SK-N-SH (cell line): ENCODE data around the gene NTNG1. TPM values are rescaled to one million over a fixed set of nuclear protein-coding genes. Genes with fewer than 3 reads are reported as not detected.

Experiments used
- CTCF ChIA-PET: fragments of 300-600, 350-600 bp; formaldehyde crosslinking; extraction: SDS; loops from one replicate; lab custom pipeline; 2021; lab: Yijun Ruan, JAX
- POLR2A ChIA-PET: fragments of 350-600 bp; sonication (Branson Sonifier 250); formaldehyde crosslinking; extraction: SDS; loops from one replicate; lab custom pipeline; 2020; ENCODE audit warnings: antibody characterized with exemption, inconsistent platforms; lab: Yijun Ruan, JAX
- DNase-seq: peaks from one replicate; pipeline ENCODE4 v3.0.0; 2012
- H2AFZ ChIP-seq: fragments of 200-600 bp; sonication (generic); 2 replicates; pipeline ENCODE4 v1.8.1; 2016; ENCODE audit warnings: antibody characterized with exemption, mild to moderate bottlenecking, low read depth
- H3F3A ChIP-seq: fragments of 200-600 bp; sonication (generic); replicated peaks from 2 replicates; pipeline ENCODE3; 2016; ENCODE audit warnings: antibody characterized with exemption, mild to moderate bottlenecking; ENCODE audit not compliant: insufficient read depth
- H3K27ac ChIP-seq, 2 experiments: fragments of 200-500 bp in 1 of 2; fragments of 200-600 bp in 1 of 2; sonication (Bioruptor generic) in 1 of 2; sonication (generic), shearing (Covaris generic) in 1 of 2; 2 replicates each; pipeline versions ENCODE4 v1.5.1 to v1.6.1; 2014 to 2016; ENCODE audit warnings: low read depth in 2 of 2, inconsistent platforms in 1 of 2, low read length in 1 of 2, mild to moderate bottlenecking in 1 of 2, mixed read lengths in 1 of 2
- H3K27me3 ChIP-seq: fragments of 200-600 bp; sonication (generic), shearing (Covaris generic); 2 replicates; pipeline ENCODE4 v1.6.1; 2016; ENCODE audit warnings: mixed run types; ENCODE audit not compliant: insufficient read depth
- H3K36me3 ChIP-seq, 2 experiments: fragments of 200-500 bp in 1 of 2; fragments of 200-600 bp in 1 of 2; sonication (Bioruptor generic) in 1 of 2; sonication (generic) in 1 of 2; replicated peaks in 1 of 2; 2 replicates each; pipeline versions ENCODE3 to v1.5.1; 2014 to 2016; ENCODE audit warnings: low read length in 1 of 2, mild to moderate bottlenecking in 1 of 2; ENCODE audit not compliant: insufficient read depth in 2 of 2, control insufficient read depth in 1 of 2
- H3K4me1 ChIP-seq, 2 experiments: fragments of 200-500 bp in 1 of 2; fragments of 200-600 bp in 1 of 2; sonication (Bioruptor generic) in 1 of 2; sonication (generic), shearing (Covaris generic) in 1 of 2; 2 replicates each; pipeline versions ENCODE4 v1.5.1 to v1.6.1; 2014 to 2016; ENCODE audit warnings: low read depth in 1 of 2, low read length in 1 of 2, mixed run types in 1 of 2; ENCODE audit not compliant: insufficient read depth in 2 of 2, control insufficient read depth in 1 of 2
- H3K4me2 ChIP-seq: fragments of 200-600 bp; sonication (generic), shearing (Covaris generic); 2 replicates; pipeline ENCODE4 v1.6.1; 2017; ENCODE audit warnings: mixed run types
- H3K4me3 ChIP-seq, 2 experiments: fragments of 200-500 bp in 1 of 2; fragments of 200-600 bp in 1 of 2; sonication (Bioruptor generic) in 1 of 2; sonication (generic), shearing (Covaris generic) in 1 of 2; 2 replicates each; pipeline versions ENCODE4 v1.5.1 to v1.8.1; 2014 to 2016; ENCODE audit warnings: low read depth in 2 of 2, inconsistent platforms in 1 of 2, low read length in 1 of 2, mild to moderate bottlenecking in 1 of 2, mixed read lengths in 1 of 2, moderate library complexity in 1 of 2
- H3K79me2 ChIP-seq: fragments of 200-600 bp; sonication (generic); 2 replicates; pipeline ENCODE4 v1.8.1; 2017; ENCODE audit warnings: mild to moderate bottlenecking; ENCODE audit not compliant: insufficient read depth
- H3K9ac ChIP-seq: fragments of 200-600 bp; sonication (generic); 2 replicates; pipeline ENCODE4 v1.6.1; 2017; ENCODE audit warnings: mixed run types
- H3K9me2 ChIP-seq: fragments of 200-600 bp; sonication (generic); 2 replicates; pipeline ENCODE4 v1.6.1; 2017; ENCODE audit warnings: mixed run types
- H3K9me3 ChIP-seq: fragments of 200-600 bp; sonication (generic); 2 replicates; pipeline ENCODE4 v1.6.1; 2017; ENCODE audit warnings: mixed run types, mild to moderate bottlenecking, moderate library complexity
- H4K20me1 ChIP-seq: fragments of 200-600 bp; sonication (generic); 2 replicates; pipeline ENCODE4 v1.6.1; 2017; ENCODE audit warnings: mild to moderate bottlenecking, mixed run types; ENCODE audit not compliant: insufficient read depth
- CHD2 ChIP-seq: fragments of 150-350 bp; IDR thresholded peaks from 2 replicates; pipeline ENCODE4 v1.6.1; 2018; ENCODE audit warnings: low read length; ENCODE audit not compliant: partially characterized antibody
- CTCF ChIP-seq: fragments of 200-600 bp; sonication (generic); IDR thresholded peaks from 2 replicates; pipeline ENCODE4 v1.6.1; 2017; ENCODE audit warnings: antibody characterized with exemption, mild to moderate bottlenecking, moderate library complexity
- ELF1 ChIP-seq: IDR thresholded peaks from 2 replicates; pipeline ENCODE4 v1.4.0; 2012
- EP300 ChIP-seq, 2 experiments: IDR thresholded peaks; 2 replicates each; pipeline versions ENCODE4 v1.4.0 to v1.6.1; 2012; ENCODE audit warnings: borderline replicate concordance in 1 of 2, low read depth in 1 of 2, low read length in 1 of 2
- FOXM1 ChIP-seq: IDR thresholded peaks from 2 replicates; pipeline ENCODE4 v1.4.0; 2012; ENCODE audit warnings: low read depth, mild to moderate bottlenecking
- GABPA ChIP-seq: IDR thresholded peaks from 2 replicates; pipeline ENCODE4 v1.4.0; 2012; ENCODE audit warnings: low read depth, mild to moderate bottlenecking
- GATA2 ChIP-seq: sonication (generic); formaldehyde crosslinking; IDR thresholded peaks from 2 replicates; pipeline ENCODE4 v1.5.0; 2020; ENCODE audit warnings: mild to moderate bottlenecking, missing genetic modification reagents
- IRF3 ChIP-seq: fragments of 150-350 bp; IDR thresholded peaks from 2 replicates; pipeline ENCODE4 v1.6.1; 2016; ENCODE audit warnings: mild to moderate bottlenecking, low read depth, low read length
- MXI1 ChIP-seq: IDR thresholded peaks from 2 replicates; pipeline ENCODE4 v1.6.1; 2012; ENCODE audit warnings: mild to moderate bottlenecking, low read depth, low read length, improper control_type of control experiment
- PBX3 ChIP-seq: IDR thresholded peaks from 2 replicates; pipeline ENCODE4; 2012
- POLR2AphosphoS5 ChIP-seq: IDR thresholded peaks from 2 replicates; pipeline ENCODE4 v1.6.1; 2012; ENCODE audit warnings: low read depth, low read length
- RCOR1 ChIP-seq: fragments of 150-350 bp; IDR thresholded peaks from 2 replicates; pipeline ENCODE4 v1.6.1; 2017; ENCODE audit warnings: antibody characterized with exemption, low read length
- SIN3A ChIP-seq: IDR thresholded peaks from 2 replicates; pipeline ENCODE4 v1.6.1; 2012; ENCODE audit warnings: low read depth, mild to moderate bottlenecking, low read length, moderate library complexity, borderline replicate concordance
- SMC3 ChIP-seq: IDR thresholded peaks from 2 replicates; pipeline ENCODE4 v1.6.1; 2012; ENCODE audit warnings: low read depth, low read length, improper control_type of control experiment
- TAF1 ChIP-seq: IDR thresholded peaks from 2 replicates; pipeline ENCODE4 v1.6.1; 2012; ENCODE audit warnings: low read depth, mild to moderate bottlenecking, low read length, moderate library complexity, borderline replicate concordance
- USF2 ChIP-seq: fragments of 150-350 bp; IDR thresholded peaks from 2 replicates; pipeline ENCODE4 v1.6.1; 2017; ENCODE audit warnings: antibody characterized with exemption, low read length, low read depth, borderline replicate concordance
- YY1 ChIP-seq: IDR thresholded peaks from 2 replicates; pipeline ENCODE4 v1.4.0; 2012; ENCODE audit warnings: low read depth, mild to moderate bottlenecking
- ZBTB33 ChIP-seq: IDR thresholded peaks from 2 replicates; pipeline ENCODE4 v1.4.0; 2012; ENCODE audit warnings: low read depth, borderline replicate concordance
- WGBS: methylation state at CpG from one replicate; pipeline ENCODE4 v1.1.6; 2017; ENCODE audit warnings: low lambda C conversion rate; 5-methylcytosine and 5-hydroxymethylcytosine counted together
- polyA plus RNA-seq, 3 experiments: library from polyadenylated mRNA; depleted of rRNA; stranded (reverse); fragments of >200 nt; gene quantifications; 2 replicates each; pipeline ENCODE4 v1.2.3, GENCODE V29; 2012

The NTNG1 gene
- polyA plus RNA-seq, 1 of the 3 experiments (the other 2 are of a cell fraction): 0.03 TPM

GRCh38 chr1:107122225-107122624 lies 18.6 kb upstream of the NTNG1 start:
- no peak overlapping the region for H3K4me3 ChIP-seq
- no peaks in the 10 kb centered on the region for H3K27me3 ChIP-seq
- H4K20me1 ChIP-seq: no peaks in the 10 kb centered on the region
- TF ChIP-seq TAF1: no peak
- TF ChIP-seq EP300 (IDR thresholded peaks at IDR 0.05; ENCODE audit: borderline replicate concordance in 1 of 2, low read depth in 1 of 2, low read length in 1 of 2): no peak
- TF ChIP-seq CHD2: no peak
- TF ChIP-seq IRF3: no peak
- TF ChIP-seq CTCF: no peak
- no peak for TF ChIP-seq SMC3
- TF ChIP-seq USF2: no peak
- no peak for TF ChIP-seq GATA2 (CRISPR knock-in tag)
- TF ChIP-seq ZBTB33: no peak
- no peak for TF ChIP-seq POLR2AphosphoS5
- TF ChIP-seq ELF1: no peak
- TF ChIP-seq GABPA: no peak
- DNase-seq: no peak
- H3K9me2 ChIP-seq: no peaks in the 10 kb centered on the region
- H2AFZ ChIP-seq: no peak overlapping the region
- no peaks in the 10 kb centered on the region for H3K9me3 ChIP-seq
- no peaks in the 10 kb centered on the region for H3K4me1 ChIP-seq
- no peaks in the 10 kb centered on the region for H3K36me3 ChIP-seq
- H3K27ac ChIP-seq: no peak overlapping the region
- H3K9ac ChIP-seq: no peak overlapping the region
- 62% methylated on average over 3 of the region's 3 CpGs for WGBS
- H3K4me2 ChIP-seq: no peak overlapping the region
- H3F3A ChIP-seq: no peaks in the 10 kb centered on the region
- CTCF ChIA-PET: no interaction called here
- POLR2A ChIA-PET: interaction anchor here (0.6 kb wide), 1 partner anchor 1712 kb away, joined by 4 read pairs; no protein-coding TSS in a partner anchor
- no peaks in the 10 kb centered on the region for H3K79me2 ChIP-seq

- Histone ChIP-seq H4K20me1 (no peaks in the 10 kb centered on the region), H3K27ac (no peak overlapping the region), H3K9me2 (no peaks in the 10 kb centered on the region), H3K79me2 (no peaks in the 10 kb centered on the region), H3K9me3 (no peaks in the 10 kb centered on the region), H3F3A (no peaks in the 10 kb centered on the region), H3K4me2 (no peak overlapping the region), H3K9ac (no peak overlapping the region), H3K36me3 (no peaks in the 10 kb centered on the region), H2AFZ (no peak overlapping the region), H3K27me3 (no peaks in the 10 kb centered on the region), H3K4me1 (no peaks in the 10 kb centered on the region), H3K4me3 (no peak overlapping the region)
- no peak for DNase-seq
- 18% methylated on average over 1 of the region's 1 CpG for WGBS
- no peak for TF ChIP-seq FOXM1
- no peak for TF ChIP-seq YY1
- TF ChIP-seq PBX3: no peak
- TF ChIP-seq MXI1: no peak
- TF ChIP-seq POLR2AphosphoS5: no peak
- no peak for TF ChIP-seq SIN3A
- TF ChIP-seq RCOR1: no peak
- POLR2A ChIA-PET: no interaction called here
- CTCF ChIA-PET: no interaction called here
These were observed 17.1 kb upstream of the NTNG1 start for GRCh38 chr1:107123741-107124140.
